ENCODE measurements around the gene GNB1.
"Not testable (repeated sequence)": the region's sequence is repeated elsewhere in the genome, so short reads cannot be mapped to it uniquely, and the experiment has no call there.

GRCh38 chr1:1737675-1738590 is 153.0 kb downstream of the GNB1 start:
- not testable (repeated sequence) for TF ChIP-seq CTCF (IDR thresholded peaks at IDR 0.05; ENCODE audit: low read depth, low read length, poor library complexity, severe bottlenecking); EZH2phosphoT487 (IDR thresholded peaks at IDR 0.05; ENCODE audit: borderline replicate concordance, low read length)

Data from DOHH2 (cell line).